NT2/D1 (cell line): ENCODE data around the gene TIGD2.

Experiments used
- SUZ12 ChIP-seq: IDR thresholded peaks from 2 replicates; pipeline ENCODE4 v1.6.1; 2011; ENCODE audit not compliant: insufficient read length, insufficient read depth; ENCODE audit errors: extremely low read depth
- YY1 ChIP-seq: IDR thresholded peaks from 2 replicates; pipeline ENCODE4 v1.6.1; 2011; ENCODE audit not compliant: insufficient read length, insufficient read depth
- ZNF274 ChIP-seq: IDR thresholded peaks from 2 replicates; pipeline ENCODE4 v1.6.1; 2011; ENCODE audit warnings: mild to moderate bottlenecking, low read depth, low read length

DNA sequence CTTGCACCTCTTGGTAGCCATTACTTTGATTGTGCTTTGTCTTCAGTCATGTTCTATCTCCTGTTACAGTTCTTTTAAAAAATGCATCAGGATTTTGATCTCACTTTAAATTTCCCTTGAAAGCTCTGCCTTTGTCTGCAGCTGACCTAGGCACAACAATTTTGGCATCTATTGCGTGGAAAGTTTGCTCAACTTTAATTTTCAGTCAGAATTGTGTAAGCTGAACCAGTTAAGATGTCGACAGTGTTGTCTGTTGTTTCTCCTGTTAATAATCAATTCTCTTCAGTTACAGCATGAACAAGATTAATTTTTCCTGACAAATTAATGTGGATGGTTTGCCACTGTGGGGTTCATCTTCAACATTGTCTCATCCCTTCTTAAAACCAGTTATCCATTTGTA, 34.9 kb downstream of the TIGD2 start:
- TF ChIP-seq ZNF274 = no peak
- no peak for TF ChIP-seq SUZ12
- no peak for TF ChIP-seq YY1
